Activated CD8-positive, alpha-beta memory T cell treated with anti-CD3 and anti-CD28 coated beads for 36 hours (primary cell): ENCODE data around the gene CHL1. TPM values are rescaled to one million over a fixed set of nuclear protein-coding genes. Genes with fewer than 3 reads are reported as not detected.

Experiments used
- CTCF ChIA-PET: fragments of 350-600 bp; sonication (Branson Sonifier 250); formaldehyde crosslinking; loops from one replicate; lab custom pipeline; 2021; ENCODE audit warnings: antibody characterized with exemption; lab: Charles Lee
- POLR2A ChIA-PET: fragments of 350-600 bp; sonication (Branson Sonifier 250); formaldehyde crosslinking; loops from one replicate; lab custom pipeline; 2021; ENCODE audit warnings: antibody characterized with exemption; lab: Charles Lee
- total RNA-seq, 2 experiments: library from RNA; stranded (reverse); gene quantifications; one replicate each; pipeline ENCODE4 v1.2.3, GENCODE V29; 2021

The CHL1 gene
- not detected for total RNA-seq

DNA sequence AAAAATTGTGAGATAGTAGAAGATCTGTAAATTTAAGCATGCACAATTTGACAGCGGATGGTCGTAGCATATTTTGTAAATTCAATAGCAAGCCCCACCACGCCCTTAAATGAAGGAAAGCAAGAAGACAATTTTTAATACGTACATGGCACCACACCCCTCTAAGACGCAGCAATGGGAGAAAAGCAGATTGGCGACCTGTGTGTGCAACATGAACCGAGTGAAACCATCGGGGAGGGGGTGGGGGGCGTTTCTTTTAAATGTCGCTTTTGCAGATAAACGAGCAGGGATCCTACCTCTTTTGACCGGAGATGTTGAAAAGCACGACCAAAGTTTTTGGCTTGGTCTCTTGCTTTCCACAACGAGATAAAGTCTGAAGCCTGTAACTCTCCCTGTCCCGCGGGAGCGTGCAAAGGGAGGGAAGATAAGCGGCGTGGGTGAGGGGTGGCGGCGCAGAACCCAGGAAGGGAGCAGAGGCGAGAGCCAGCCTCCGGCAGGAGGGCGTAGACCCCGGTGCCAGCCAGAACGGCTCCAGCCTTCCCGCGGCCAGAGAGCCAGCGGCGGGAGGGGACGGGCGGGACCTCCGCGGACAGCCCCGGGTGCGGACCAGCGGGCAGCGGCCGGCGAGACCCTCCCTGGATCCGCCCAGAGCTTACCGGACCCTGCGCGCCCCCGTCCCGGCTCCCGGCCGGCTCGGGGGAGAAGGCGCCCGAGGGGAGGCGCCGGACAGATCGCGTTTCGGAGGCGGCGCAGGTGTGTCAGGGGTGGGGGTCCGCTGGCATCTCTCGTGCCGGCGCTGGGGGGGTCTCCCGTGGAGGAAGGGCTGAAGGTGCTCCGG lies at the start of gene CHL1:
CHL1 (plus strand) TSS at position 453 of the 838 bp plus-strand sequence. CDS start 123,014 bp downstream, outside the sequence.
- ChIA-PET POLR2A (no interaction called here), CTCF (no interaction called here)

DNA sequence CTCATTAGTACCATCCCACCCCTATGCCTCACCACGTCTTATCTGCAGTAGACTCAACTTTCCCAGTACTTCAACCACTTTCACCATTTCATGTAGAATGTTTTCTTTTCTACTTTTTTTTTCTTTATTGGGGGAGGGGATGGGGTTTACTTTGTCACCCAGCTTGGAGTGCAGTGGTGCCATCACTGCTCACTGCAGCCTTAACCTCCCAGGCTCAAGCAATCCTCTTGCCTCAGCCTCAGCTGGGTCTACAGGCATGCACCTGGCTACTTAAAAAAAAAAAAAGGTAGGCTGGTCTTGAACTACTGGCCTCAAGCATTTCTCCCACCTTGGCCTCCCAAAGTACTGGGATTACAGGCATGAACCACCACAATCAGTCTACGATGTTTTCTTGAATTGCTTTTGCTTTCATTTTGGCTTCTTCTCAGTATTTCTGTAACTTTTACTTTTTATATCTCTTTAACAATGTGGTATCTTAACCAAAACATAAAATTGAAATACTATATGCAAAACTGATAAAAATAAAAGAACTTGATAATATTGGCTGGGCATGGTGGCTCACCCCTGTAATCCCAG lies 44.9 kb upstream of the CHL1 start:
- CTCF ChIA-PET = no interaction called here
- POLR2A ChIA-PET = no interaction called here

DNA sequence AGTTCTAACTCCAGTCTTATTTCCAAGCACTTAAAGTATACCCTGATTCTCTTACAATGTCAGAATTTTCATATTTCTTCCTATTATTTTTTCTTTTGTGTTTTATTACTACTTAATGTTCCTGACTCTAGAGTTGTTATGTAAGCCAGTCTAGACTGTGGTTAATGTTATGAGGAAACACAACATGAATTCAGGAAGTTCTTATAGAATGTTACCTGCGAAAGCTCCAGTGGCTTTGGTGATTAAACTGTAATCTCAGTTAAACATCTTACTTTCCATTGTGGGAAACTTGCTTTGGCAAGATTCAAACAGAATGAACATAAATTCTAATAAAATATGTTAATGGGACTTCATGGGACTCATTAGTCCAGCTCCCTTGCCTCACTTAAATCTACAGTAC lies 36.6 kb upstream of the CHL1 start:
- CTCF ChIA-PET = no interaction called here
- POLR2A ChIA-PET = no interaction called here

- ChIA-PET CTCF (no interaction called here), POLR2A (no interaction called here)
These were observed 30.5 kb upstream of the CHL1 start for GRCh38 chr3:166071-166470.

DNA sequence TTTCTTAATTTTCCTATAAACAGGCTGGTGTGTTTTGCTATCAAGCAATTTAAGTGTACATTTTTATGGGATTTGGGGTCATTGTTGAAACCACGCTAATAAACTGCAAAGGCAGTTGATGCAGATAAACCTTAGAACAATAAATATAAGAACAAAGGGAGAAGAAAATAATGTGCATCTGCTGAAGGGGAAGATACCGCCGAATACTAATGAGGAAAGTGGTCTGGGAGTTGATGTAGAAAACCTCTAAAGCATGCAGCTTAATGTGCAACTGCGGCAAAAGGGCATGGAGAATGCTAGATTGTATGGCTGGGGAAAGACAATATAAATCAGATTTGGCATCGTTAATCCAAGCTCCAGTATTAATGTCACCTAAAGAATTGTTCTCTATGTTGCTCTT lies 29.8 kb upstream of the CHL1 start:
- POLR2A ChIA-PET = no interaction called here
- CTCF ChIA-PET = no interaction called here

DNA sequence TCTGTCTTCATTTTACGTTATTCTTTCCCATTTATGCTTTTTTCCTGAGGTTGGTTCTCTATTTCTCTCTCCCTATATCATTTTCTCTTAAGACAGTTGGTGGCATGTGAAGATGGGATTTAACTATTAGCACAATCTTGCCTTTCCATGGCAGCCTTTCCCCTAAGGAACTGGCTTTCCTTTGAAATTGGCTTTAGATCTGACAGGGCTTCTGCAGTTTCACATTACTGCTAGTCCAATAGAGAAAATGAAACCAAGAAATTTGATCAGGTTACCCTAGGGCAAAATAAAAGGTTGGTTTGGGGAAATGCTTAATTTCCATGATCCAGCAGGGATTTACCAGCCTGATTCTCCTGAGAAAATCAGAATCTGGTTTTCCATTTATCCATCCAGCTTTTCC lies 22.7 kb upstream of the CHL1 start:
- ChIA-PET CTCF (no interaction called here), POLR2A (no interaction called here)

DNA sequence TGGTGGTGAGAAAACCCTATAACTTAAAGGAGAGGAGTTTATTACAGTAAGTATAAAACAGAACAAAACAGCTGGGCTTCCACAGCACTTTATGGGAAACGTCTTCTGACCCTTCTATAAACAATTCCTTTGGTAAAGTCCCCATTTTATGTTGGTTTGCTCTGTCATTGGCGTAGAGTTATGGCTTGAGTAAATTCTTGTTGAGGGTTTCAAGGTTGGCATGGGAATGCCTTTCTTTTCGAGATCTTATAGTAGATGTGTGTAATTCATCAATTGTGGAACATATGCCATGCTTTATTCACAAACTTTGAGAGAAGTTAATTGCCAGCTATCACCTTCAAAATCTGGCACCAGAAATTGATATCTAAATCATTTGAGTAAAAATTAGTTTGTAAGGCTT lies 11.6 kb upstream of the CHL1 start:
- ChIA-PET CTCF (no interaction called here), POLR2A (no interaction called here)

- CTCF ChIA-PET = no interaction called here
- POLR2A ChIA-PET = no interaction called here
These were observed 4.2 kb upstream of the CHL1 start for GRCh38 chr3:192215-192929.

DNA sequence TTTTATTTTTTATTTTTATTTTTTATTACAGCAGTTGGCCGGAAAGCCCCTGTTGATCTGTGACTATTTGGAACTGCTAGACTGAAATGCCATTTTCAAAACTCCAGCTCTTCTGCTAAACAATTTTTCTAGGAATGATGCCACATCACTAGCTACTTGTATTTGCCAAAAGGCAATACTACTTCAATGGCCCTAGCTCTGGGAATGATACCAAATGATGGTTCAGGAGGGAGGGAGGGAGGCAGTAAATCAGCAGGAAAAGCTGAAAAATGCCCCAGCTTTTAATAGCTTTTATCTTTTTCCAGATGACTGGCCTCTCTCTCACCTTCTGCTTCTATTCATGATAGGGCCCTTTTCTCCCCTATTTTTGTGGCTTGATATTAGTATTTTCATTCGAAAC lies 2.6 kb upstream of the CHL1 start:
- ChIA-PET CTCF (no interaction called here), POLR2A (no interaction called here)

DNA sequence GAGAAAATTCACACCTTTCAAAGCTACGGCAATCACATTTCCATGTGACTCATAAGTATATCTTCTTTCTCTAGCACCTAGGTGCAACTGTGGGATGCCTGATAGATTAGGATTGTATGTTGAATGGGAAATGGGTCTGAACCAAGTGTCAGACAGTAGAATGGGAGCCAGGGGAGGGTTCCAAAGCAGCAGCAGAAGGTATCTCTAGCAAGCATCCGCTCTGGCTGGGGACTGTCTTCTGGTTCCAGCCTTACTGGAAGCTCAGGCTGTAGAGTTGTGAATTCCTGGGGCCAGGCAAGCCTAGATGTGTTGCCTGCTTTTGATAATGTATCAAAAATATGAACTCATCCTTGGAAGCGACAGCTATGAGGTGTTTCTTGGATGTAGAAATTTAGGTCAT lies 2.1 kb upstream of the CHL1 start:
- CTCF ChIA-PET = no interaction called here
- POLR2A ChIA-PET = no interaction called here

DNA sequence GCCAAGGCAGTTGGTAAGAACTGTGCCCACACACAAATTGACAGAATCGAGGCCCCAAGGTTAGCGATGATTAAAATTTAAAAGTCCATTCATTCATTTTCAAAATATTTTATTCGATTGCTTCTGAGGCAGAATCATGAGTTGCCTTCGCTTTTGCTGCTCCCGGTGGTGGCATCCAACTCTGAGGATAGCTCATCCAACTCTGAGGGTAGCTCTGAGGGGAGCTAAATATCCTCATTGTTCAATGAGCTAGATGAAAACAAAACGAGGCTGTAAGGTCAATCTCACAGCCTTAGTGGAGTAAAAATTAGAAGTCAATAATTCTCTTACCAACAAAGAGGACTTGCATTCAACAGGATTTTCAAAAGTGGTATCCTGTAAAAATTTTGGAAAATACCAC lies 897 bp upstream of the CHL1 start:
- POLR2A ChIA-PET = no interaction called here
- CTCF ChIA-PET = no interaction called here

DNA sequence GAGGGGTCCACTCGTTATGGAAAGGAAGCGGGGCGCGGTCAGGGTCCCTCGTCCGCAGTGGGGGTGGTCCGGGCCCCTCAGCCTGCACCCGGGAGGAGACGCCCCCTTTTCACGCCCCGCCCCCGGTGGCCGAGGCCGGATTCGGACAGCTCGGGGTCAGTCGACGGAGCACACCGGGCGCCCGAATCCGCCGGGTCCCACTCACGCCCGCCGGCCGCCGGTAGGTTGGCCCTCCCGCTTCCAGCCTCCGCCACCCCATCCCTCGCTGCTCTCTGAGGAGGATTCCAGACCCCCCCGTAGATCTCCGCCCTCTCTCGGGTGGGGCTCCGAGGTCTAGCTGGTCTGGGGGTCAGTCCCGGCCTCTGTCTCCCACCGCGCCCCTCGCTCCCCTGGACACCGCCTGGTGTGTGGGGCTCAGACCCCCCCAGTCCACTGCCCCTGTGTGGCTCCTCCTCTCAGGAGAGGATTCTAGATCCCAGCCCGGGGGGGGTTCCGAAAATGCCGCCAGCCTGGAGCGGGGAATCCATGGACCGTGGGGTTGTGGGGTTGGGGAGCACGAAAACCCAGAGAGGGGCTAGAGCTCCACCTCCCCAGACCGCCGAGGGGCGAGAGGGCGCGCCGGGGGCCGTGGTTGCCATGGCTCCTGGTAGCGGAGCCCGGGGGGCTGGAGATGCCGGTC lies 725 bp downstream of the CHL1 start:
- CTCF ChIA-PET = no interaction called here
- POLR2A ChIA-PET = no interaction called here

DNA sequence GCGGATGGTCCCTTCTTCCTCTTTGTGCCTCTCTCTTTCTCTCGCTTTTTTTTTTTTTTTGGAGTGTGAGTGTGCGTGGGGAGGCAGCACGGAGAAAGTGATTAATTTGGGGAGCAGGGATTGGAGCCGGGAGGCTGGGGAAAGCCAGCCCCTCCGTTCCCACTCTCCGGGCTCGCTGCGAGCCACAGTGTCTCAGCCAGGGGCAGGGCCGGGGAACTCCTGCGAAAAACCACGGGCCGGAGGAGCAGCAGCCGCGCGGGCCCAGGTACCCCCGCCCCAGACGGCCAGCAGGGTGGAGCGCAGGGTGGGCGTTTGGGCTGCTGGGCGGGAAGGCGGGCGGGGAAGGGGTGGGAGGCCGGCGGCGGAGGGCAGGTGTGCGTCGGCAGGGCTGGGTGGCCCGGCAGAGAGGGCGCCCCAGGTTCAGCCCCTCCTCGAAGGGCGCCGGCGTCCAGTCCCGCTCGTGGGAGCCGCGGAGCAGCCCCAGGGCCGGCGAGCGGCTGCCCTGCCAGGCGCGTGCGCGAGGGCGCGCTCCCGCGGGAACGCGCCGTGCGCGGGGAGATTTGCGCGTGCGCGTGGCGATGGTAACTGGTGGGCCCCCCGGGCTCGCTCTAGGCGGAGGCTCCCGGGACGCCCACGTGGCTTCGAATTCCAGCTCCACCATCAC lies 1.4 kb downstream of the CHL1 start:
- CTCF ChIA-PET = no interaction called here
- POLR2A ChIA-PET = no interaction called here

- ChIA-PET CTCF (no interaction called here), POLR2A (no interaction called here)
These were observed 3.3 kb downstream of the CHL1 start for GRCh38 chr3:199835-200234.

GRCh38 chr3:200758-201325 lies 4.3 kb downstream of the CHL1 start:
- ChIA-PET POLR2A (no interaction called here), CTCF (no interaction called here)

- POLR2A ChIA-PET = no interaction called here
These were observed 7.5 kb downstream of the CHL1 start for GRCh38 chr3:204102-204501.

DNA sequence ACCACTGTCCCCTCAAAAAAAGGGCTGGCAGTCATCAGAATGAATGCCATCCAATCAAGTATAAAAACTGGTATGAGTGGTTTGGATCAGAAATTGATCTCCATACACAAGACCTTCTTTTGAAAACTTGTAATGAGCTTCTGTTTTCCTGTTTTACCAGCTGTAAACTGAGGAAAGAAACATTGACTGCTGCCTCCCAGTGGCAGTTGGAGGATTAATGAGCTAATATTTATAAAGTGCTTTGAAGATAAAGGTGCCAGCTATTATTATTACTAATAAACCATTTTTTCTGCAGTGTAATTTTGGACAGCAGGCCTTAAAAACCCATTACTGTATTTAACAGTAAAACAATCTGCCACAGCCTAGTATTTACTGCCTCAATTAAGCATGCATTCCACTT lies 11.4 kb downstream of the CHL1 start:
- ChIA-PET POLR2A (no interaction called here), CTCF (no interaction called here)

More at GRCh38 chr3:204102-204501, 7.5 kb downstream of the CHL1 start:
- CTCF ChIA-PET = no interaction called here

DNA sequence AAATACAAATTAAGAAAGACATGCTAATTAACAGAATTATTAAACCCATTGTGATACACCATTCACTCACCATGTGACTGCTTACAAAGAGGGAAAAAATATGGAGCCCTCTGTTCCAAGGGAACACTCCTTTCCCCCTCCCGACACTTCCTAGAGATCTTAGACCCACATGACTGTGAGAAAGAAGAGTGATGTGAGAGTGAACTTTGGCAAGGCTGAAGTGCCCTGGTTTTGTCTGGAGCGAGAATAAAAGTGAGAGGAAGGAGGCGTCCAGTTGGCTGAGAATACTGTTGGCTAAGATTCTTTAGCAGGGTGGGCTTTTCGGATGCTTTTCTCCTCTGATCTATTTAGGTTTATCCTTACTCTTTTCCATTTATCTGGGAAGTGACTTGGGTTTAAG lies 14.1 kb downstream of the CHL1 start:
- ChIA-PET POLR2A (no interaction called here), CTCF (no interaction called here)

GRCh38 chr3:212432-212831 lies 15.9 kb downstream of the CHL1 start:
- ChIA-PET POLR2A (no interaction called here), CTCF (no interaction called here)
